Mucosa of descending colon (tissue), 3 donors: ENCODE measurements around the gene CST8. TPM values are rescaled to one million over a fixed set of nuclear protein-coding genes. Genes with fewer than 3 reads are reported as not detected.
"Not testable (repeated sequence)": the region's sequence is repeated elsewhere in the genome, so short reads cannot be mapped to it uniquely, and the experiment has no call there.

Source experiments
- ATAC-seq: fragments of 200-7000 bp; cut with Tn5 transposase; one replicate; pipeline ENCODE4 v1.9.1; 2020; ENCODE audit warnings: mild to moderate bottlenecking, moderate library complexity
- DNase-seq, 3 donors: peaks; one replicate each; pipeline ENCODE4 v3.0.0-alpha.2; 2020
- H3K36me3 ChIP-seq: fragments of 200-600 bp; one replicate; pipeline ENCODE4 v1.8.0; 2021; ENCODE audit warnings: low read depth, mild to moderate bottlenecking
- H3K4me1 ChIP-seq: fragments of 200-600 bp; one replicate; pipeline ENCODE4 v1.8.0; 2021; ENCODE audit warnings: low read depth, mild to moderate bottlenecking
- H3K4me3 ChIP-seq: fragments of 200-600 bp; one replicate; pipeline ENCODE4 v1.8.0; 2021; ENCODE audit warnings: mild to moderate bottlenecking
- H3K9me3 ChIP-seq: fragments of 200-600 bp; one replicate; pipeline ENCODE4 v1.8.0; 2021; ENCODE audit warnings: mild to moderate bottlenecking
- intact Hi-C, 2 donors: fragments of 100-400 bp; cut with DNase I in 1 of 2; cut with micrococcal nuclease in 1 of 2; formaldehyde crosslinking; loops; one replicate each; pipeline versions ENCODE4 v1.11.0 to v1.11.1; 2022; cut with DNase I, micrococcal nuclease
- total RNA-seq, 3 donors: library from RNA; stranded (reverse); fragmentation: NEBNext Ultra II Directional in 2 of 3; extraction: Animal tissue kit (Norgen Biotek cat#: 25700) in 2 of 3; gene quantifications; one replicate each; pipeline versions ENCODE4 v1.2.1 to v1.2.4, GENCODE V29; 2021 to 2023
- TF ChIP-seq, protein P1 (sequence below): fragments of 200-600 bp; IDR thresholded peaks from one replicate; pipeline ENCODE4 v1.8.0; 2022; ENCODE audit warnings: antibody characterized with exemption, mild to moderate bottlenecking
- donor health status: DM: no; HTN: no; CAD: no; lungs with moderate emphysema.
- donor health status: DM: no; HTN: no; CAD: no.
- donor health status: DM: no; HTN: yes; CAD: no.

Gene CST8
- total RNA-seq, 3 donors from 2014 or later: not detected

DNA sequence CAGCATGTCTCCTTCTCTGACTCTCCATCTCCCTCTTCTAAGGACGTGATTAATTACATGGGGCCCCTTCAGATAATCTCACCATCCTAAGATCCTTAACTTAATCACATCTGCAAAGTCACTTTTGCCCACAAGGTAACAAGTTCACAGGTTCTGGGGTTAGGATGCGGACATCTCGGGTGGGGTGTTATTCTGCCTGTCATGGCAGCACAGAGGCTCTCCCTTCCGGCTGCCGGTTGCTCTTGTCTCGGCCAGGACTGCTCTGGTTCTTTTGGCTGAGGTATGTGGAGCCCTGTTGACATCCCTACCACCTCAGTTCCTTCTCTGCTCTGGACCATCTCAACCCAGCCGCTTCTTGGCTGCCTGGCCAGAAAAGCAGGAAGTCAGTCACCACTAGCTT, 34.0 kb upstream of the CST8 start:
- ATAC-seq: no peak

DNA sequence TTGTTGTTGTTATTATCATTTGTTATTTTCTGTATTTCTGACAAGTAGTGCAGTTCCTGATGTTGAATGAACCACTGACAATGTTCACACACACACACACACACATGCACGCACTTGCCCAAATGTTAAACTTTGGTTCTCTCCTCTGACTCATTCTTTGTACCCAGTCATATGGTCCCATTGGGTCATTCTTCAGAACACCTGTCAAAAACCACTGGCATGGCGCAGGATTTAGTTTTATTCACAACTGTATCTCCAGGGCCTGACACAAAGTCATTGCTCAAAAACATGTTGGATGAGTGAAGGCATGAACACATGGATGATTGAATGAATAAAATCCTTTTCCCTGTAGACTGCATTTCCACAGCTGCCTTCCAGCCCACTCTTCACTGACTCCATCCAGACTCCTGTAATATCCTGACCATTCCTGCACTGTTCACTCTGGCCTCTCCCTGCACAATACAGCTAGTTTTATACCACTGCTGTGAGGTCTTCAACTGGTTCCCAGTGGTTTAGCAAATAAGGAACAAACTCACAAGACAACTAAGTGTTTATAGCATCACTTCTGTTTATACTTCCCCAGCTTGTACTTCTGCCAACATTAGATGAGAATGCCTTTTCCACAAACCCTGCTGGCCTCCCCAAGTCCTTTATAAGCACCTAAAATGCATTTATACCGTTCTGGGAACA, 31.3 kb upstream of the CST8 start:
- Histone ChIP-seq H3K9me3 (no peaks in the 10 kb centered on the region), H3K4me1 (no peaks in the 10 kb centered on the region), H3K36me3 (no peaks in the 10 kb centered on the region), H3K4me3 (no peak overlapping the region)
- intact Hi-C loops: no loop called here
- DNase-seq (no peak), ATAC-seq (no peak)
- TF ChIP-seq, protein P1, sequence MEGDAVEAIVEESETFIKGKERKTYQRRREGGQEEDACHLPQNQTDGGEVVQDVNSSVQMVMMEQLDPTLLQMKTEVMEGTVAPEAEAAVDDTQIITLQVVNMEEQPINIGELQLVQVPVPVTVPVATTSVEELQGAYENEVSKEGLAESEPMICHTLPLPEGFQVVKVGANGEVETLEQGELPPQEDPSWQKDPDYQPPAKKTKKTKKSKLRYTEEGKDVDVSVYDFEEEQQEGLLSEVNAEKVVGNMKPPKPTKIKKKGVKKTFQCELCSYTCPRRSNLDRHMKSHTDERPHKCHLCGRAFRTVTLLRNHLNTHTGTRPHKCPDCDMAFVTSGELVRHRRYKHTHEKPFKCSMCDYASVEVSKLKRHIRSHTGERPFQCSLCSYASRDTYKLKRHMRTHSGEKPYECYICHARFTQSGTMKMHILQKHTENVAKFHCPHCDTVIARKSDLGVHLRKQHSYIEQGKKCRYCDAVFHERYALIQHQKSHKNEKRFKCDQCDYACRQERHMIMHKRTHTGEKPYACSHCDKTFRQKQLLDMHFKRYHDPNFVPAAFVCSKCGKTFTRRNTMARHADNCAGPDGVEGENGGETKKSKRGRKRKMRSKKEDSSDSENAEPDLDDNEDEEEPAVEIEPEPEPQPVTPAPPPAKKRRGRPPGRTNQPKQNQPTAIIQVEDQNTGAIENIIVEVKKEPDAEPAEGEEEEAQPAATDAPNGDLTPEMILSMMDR: no peak

More for the DNA sequence above, 34.0 kb upstream of the CST8 start:
- Histone ChIP-seq H3K4me3 (no peak overlapping the region), H3K4me1 (no peaks in the 10 kb centered on the region), H3K9me3 (no peaks in the 10 kb centered on the region), H3K36me3 (no peaks in the 10 kb centered on the region)
- intact Hi-C loops: no loop called here
- no peak for DNase-seq
- TF ChIP-seq, protein P1: no peak

DNA sequence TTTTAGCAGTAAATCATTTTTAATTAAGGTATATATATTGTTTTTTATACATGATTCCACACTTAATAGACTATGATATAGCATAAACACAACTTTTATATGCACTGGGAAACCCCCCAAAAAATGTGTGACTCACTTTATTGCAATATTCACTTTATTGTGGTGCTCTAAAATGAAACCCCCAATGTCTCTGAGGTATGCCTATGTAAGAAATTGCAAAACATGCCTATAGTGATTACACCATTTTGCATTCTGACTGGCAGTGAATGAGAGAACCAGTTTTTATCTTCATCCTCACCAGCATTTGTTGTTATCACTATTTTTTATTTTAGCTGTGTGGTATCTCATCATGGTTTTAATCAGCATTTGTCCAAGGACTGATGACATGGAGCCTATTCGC, 29.7 kb upstream of the CST8 start:
- no peak for ATAC-seq
- intact Hi-C loops: no loop called here
- no peak overlapping the region for H3K4me3 ChIP-seq

DNA sequence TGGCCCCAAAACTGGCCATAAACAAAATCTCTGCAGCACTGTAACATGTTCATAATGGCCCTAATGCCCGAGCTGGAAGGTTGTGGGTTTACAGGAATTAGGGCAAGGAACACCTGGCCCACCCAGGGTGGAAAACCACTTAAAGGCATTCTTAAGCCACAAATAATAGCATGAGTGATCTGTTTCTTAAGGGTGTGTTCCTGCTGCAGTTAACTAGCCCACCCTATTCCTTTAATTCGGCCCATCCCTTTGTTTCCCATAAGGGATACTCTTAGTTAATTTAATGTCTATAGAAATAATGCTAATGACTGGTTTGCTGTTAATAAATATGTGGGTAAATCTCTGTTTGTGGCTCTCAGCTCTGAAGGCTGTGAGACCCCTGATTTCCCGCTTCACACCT, 24.0 kb upstream of the CST8 start:
- H3K4me3 ChIP-seq, H3K36me3 ChIP-seq, intact Hi-C loops, H3K4me1 ChIP-seq, ATAC-seq, DNase-seq: not testable (repeated sequence)
- H3K9me3 ChIP-seq: peaks cover 17% of the 10 kb centered on the region

More for the DNA sequence above, 29.7 kb upstream of the CST8 start:
- Histone ChIP-seq H3K9me3 (peaks cover 4% of the 10 kb centered on the region), H3K36me3 (no peaks in the 10 kb centered on the region), H3K4me1 (no peaks in the 10 kb centered on the region)
- TF ChIP-seq, protein P1: no peak
- DNase-seq: no peak

DNA sequence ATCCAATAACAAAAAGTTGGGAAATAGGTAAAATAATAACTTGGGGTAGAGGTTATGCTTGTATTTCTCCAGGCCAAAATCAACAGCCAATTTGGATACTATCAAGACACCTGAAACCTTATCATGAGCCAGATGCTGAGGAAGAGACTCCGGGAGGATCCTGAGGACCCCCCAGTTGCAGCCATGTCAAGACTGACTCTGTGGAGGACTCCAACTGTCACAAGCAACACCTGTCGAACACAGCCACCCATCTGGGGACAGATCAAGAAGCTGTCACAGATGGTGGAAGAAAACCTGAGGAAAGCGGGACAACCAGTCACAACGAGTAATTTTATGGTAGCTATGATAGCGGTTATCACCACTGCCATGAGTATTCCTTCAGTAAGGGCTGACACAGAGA, 18.6 kb upstream of the CST8 start:
- not testable (repeated sequence) for DNase-seq

DNA sequence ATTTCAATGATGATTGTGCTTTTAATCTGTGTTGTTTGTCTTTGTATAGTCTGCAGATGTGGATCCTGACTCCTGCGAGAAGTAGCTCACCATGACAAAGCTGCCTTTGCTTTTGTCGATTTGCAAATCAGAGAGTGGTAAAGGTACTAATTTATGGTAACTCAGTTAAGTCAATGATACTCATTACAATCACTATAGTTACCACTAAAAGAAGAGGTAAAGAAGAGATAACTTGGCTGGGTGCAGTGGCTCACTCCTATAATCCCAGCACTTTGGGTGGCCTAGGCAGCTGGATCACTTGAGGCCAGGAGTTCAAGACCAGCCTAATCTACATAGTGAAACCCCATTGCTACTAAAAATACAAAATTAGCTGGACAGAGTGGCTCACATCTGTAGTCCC, 17.6 kb upstream of the CST8 start:
- DNase-seq, ATAC-seq, H3K9me3 ChIP-seq, H3K4me3 ChIP-seq, intact Hi-C loops, H3K36me3 ChIP-seq, H3K4me1 ChIP-seq: not testable (repeated sequence)

More for the DNA sequence above, 18.6 kb upstream of the CST8 start:
- H3K4me3 ChIP-seq, ATAC-seq, H3K4me1 ChIP-seq, H3K9me3 ChIP-seq, H3K36me3 ChIP-seq, intact Hi-C loops: not testable (repeated sequence)

DNA sequence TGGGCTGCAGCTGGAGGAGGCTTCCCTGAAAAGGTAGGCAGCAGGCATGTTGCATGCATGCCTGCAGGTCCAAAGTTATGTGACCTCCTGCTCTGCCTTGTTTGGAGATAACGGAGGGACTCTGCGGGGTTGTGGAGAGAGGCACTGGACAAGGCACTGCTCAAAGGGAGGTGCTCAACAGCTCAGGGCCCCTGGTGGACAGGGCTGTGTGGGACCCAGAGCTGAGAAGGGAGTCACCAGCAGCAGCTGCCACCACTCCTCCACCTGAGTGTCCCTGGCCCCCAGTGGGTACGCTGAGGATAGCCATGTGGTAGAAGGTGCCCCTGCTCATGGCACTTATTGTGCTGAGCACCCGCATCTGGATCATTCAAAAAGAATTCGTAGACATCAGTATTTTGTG, 15.5 kb upstream of the CST8 start:
- TF ChIP-seq, protein P1: no peak
- H3K4me3 ChIP-seq: no peak overlapping the region
- H3K9me3 ChIP-seq: no peaks in the 10 kb centered on the region
- no peaks in the 10 kb centered on the region for H3K36me3 ChIP-seq
- intact Hi-C loops: no loop called here
- no peak for DNase-seq
- ATAC-seq: no peak
- H3K4me1 ChIP-seq: no peaks in the 10 kb centered on the region
